Lung (tissue), 12 donors: ENCODE measurements around the gene XYLT1. TPM values are rescaled to one million over a fixed set of nuclear protein-coding genes. Genes with fewer than 3 reads are reported as not detected.

Experiments
- ATAC-seq: fragments of 200-7000 bp; cut with Tn5 transposase; one replicate; pipeline ENCODE4 v1.9.1; 2020; ENCODE audit warnings: moderate number of reproducible peaks; ENCODE audit not compliant: insufficient read depth, low FRiP score
- DNase-seq, 3 donors: peaks; one replicate each; pipeline ENCODE4 v3.0.0-alpha.2; 2013 to 2017
- H3K27ac ChIP-seq, 2 donors: one replicate each; pipeline ENCODE4 v1.5.1; 2013; ENCODE audit warnings: mild to moderate bottlenecking in 2 of 2, moderate library complexity in 2 of 2, control low read depth in 1 of 2, inconsistent platforms in 1 of 2, low read depth in 1 of 2, low read length in 1 of 2
- H3K27me3 ChIP-seq, 3 donors: one replicate each; pipeline ENCODE4 v1.5.1; 2013; ENCODE audit warnings: low read length in 2 of 3; ENCODE audit not compliant: control insufficient read depth in 3 of 3, insufficient read depth in 3 of 3
- H3K36me3 ChIP-seq, 4 donors: one replicate each; pipeline ENCODE4 v1.5.1; 2013; ENCODE audit warnings: low read length in 4 of 4, mild to moderate bottlenecking in 1 of 4, moderate library complexity in 1 of 4; ENCODE audit not compliant: control insufficient read depth in 4 of 4, insufficient read depth in 4 of 4
- H3K4me1 ChIP-seq, 5 donors: one replicate each; pipeline ENCODE4 v1.5.1; 2013; ENCODE audit warnings: low read length in 5 of 5, mild to moderate bottlenecking in 2 of 5, moderate library complexity in 1 of 5; ENCODE audit not compliant: control insufficient read depth in 5 of 5, insufficient read depth in 5 of 5
- H3K4me3 ChIP-seq: one replicate; pipeline ENCODE4 v1.5.1; 2013; ENCODE audit warnings: mild to moderate bottlenecking, control low read depth, moderate library complexity
- H3K9ac ChIP-seq, 2 donors: one replicate each; pipeline ENCODE4 v1.5.1; 2013; ENCODE audit warnings: low read length in 2 of 2, control low read depth in 1 of 2; ENCODE audit not compliant: insufficient read depth in 1 of 2
- H3K9me3 ChIP-seq, 4 donors: one replicate each; pipeline ENCODE4 v1.5.1; 2013; ENCODE audit warnings: low read length in 3 of 4, mild to moderate bottlenecking in 1 of 4, moderate library complexity in 1 of 4; ENCODE audit not compliant: control insufficient read depth in 4 of 4, insufficient read depth in 3 of 4
- CTCF ChIP-seq: IDR thresholded peaks from 2 replicates; pipeline ENCODE4 v1.5.1; 2012; ENCODE audit warnings: mild to moderate bottlenecking; ENCODE audit errors: control extremely low read depth, extremely low read depth
- WGBS, 2 donors: extraction: QIAGEN DNeasy Blood & Tissue Kit; methylation state at CpG; one replicate each; pipeline ENCODE4 v1.1.7; 2013; 5-methylcytosine and 5-hydroxymethylcytosine counted together
- polyA plus RNA-seq, 2 donors: library from polyadenylated mRNA; stranded (reverse); fragments of 200-250 nt; gene quantifications; one replicate each; pipeline ENCODE4 v1.2.1, GENCODE V29; 2013
- total RNA-seq, 2 donors: library from RNA; depleted of rRNA in 1 of 2; stranded (reverse); fragments of >200 nt in 1 of 2; gene quantifications; one replicate each; pipeline ENCODE4 v1.2.1, GENCODE V29; 2014 to 2021
- donor health status: control.
- donor health status: control.
- donor health status: Bipolar disorder and iron deficiency.
- donor health status: healthy.
- donor health status: DM: yes; HTN: yes; CAD: no.

Gene XYLT1
- total and polyA plus RNA-seq, 4 donors, result 1.4 to 11.5 (median 6.9) TPM

GRCh38 chr16:17061326-17061725 lies 409.4 kb downstream of the XYLT1 start:
- Histone ChIP-seq H3K9me3 (peaks cover 0 to 15% (median 0%) of the 10 kb centered on the region in 4 donors), H3K27me3 (peaks cover 0 to 6% (median 0%) of the 10 kb centered on the region in 3 donors), H3K9ac (no peak overlapping the region), H3K4me1 (no peaks in the 10 kb centered on the region), H3K4me3 (no peak overlapping the region), H3K36me3 (no peaks in the 10 kb centered on the region), H3K27ac (no peak overlapping the region)
- 94 to 98% methylated on average over 2 of the region's 2 CpGs for WGBS, 2 donors
- DNase-seq (no peak), ATAC-seq (no peak)
- TF ChIP-seq CTCF, result no peak

GRCh38 chr16:17058471-17058870 lies 412.3 kb downstream of the XYLT1 start:
- H3K9ac ChIP-seq, result no peak overlapping the region
- H3K27me3 ChIP-seq, result peaks cover 0 to 2% (median 0%) of the 10 kb centered on the region in 3 donors
- ATAC-seq (no peak), DNase-seq (no peak)
- H3K27ac ChIP-seq, result no peak overlapping the region
- peaks cover 0 to 18% (median 0%) of the 10 kb centered on the region in 4 donors for H3K9me3 ChIP-seq
- H3K4me3 ChIP-seq, result no peak overlapping the region
- WGBS, 2 donors, result 81 to 90% methylated on average over 7 of the region's 7 CpGs
- no peak for TF ChIP-seq CTCF
- H3K36me3 ChIP-seq, result no peaks in the 10 kb centered on the region
- H3K4me1 ChIP-seq, result no peaks in the 10 kb centered on the region

- no peaks in the 10 kb centered on the region for H3K4me1 ChIP-seq
- no peaks in the 10 kb centered on the region for H3K27me3 ChIP-seq
- 89 to 90% methylated on average over 1 of the region's 1 CpG for WGBS, 2 donors
- H3K9ac ChIP-seq, result no peak overlapping the region
- no peak for ATAC-seq
- H3K27ac ChIP-seq, result no peak overlapping the region
- no peak for DNase-seq
- no peak overlapping the region for H3K4me3 ChIP-seq
- TF ChIP-seq CTCF, result no peak
- H3K36me3 ChIP-seq, result no peaks in the 10 kb centered on the region
- peaks cover 0 to 14% (median 3%) of the 10 kb centered on the region in 4 donors for H3K9me3 ChIP-seq
These were observed 414.1 kb downstream of the XYLT1 start for GRCh38 chr16:17056666-17057065.

GRCh38 chr16:17053536-17054160 lies 417.1 kb downstream of the XYLT1 start:
- no peaks in the 10 kb centered on the region for H3K36me3 ChIP-seq
- no peak for TF ChIP-seq CTCF
- no peak overlapping the region for H3K4me3 ChIP-seq
- ATAC-seq (no peak), DNase-seq (no peak)
- H3K27ac ChIP-seq, result no peak overlapping the region
- no peak overlapping the region for H3K9ac ChIP-seq
- H3K27me3 ChIP-seq, result no peaks in the 10 kb centered on the region
- WGBS, 2 donors, result 57 to 75% methylated on average over 4 of the region's 4 CpGs
- no peaks in the 10 kb centered on the region for H3K4me1 ChIP-seq
- H3K9me3 ChIP-seq, result peaks cover 0 to 13% (median 4%) of the 10 kb centered on the region in 4 donors
